GM12891 (cell line): ENCODE measurements around the gene NRP2.

Experiments
- DNase-seq: peaks from one replicate; pipeline ENCODE4 v3.0.0; 2011; ENCODE audit warnings: low spot score; ENCODE audit not compliant: insufficient read length
- FAIRE-seq: peaks from 2 replicates; lab custom pipeline; 2011; peaks lifted over from hg19 to GRCh38; lab: Jason Lieb, UNC
- PAX5 ChIP-seq: IDR thresholded peaks from 2 replicates; pipeline ENCODE4 v1.6.1; 2011; ENCODE audit warnings: low read length, moderate library complexity, mild to moderate bottlenecking; ENCODE audit not compliant: insufficient read depth, severe bottlenecking
- POLR2A ChIP-seq: IDR thresholded peaks from 2 replicates; pipeline ENCODE4 v1.6.1; 2011; ENCODE audit warnings: low read depth, low read length, control low read depth
- POLR2AphosphoS5 ChIP-seq: IDR thresholded peaks from 2 replicates; pipeline ENCODE4 v1.6.1; 2011; ENCODE audit warnings: low read depth, low read length, control low read depth
- POU2F2 ChIP-seq: IDR thresholded peaks from 2 replicates; pipeline ENCODE4 v1.6.1; 2011; ENCODE audit warnings: low read depth, mild to moderate bottlenecking, control low read depth, low read length, moderate library complexity
- SPI1 ChIP-seq: IDR thresholded peaks from 2 replicates; pipeline ENCODE4 v1.6.1; 2011; ENCODE audit warnings: low read depth, low read length, control low read depth
- TAF1 ChIP-seq: IDR thresholded peaks from 2 replicates; pipeline ENCODE4 v1.6.1; 2011; ENCODE audit warnings: low read depth, low read length, control low read depth

The NRP2 gene

GRCh38 chr2:205792908-205793307 is 110.6 kb downstream of the NRP2 start:
- FAIRE-seq (no peak), DNase-seq (no peak)

GRCh38 chr2:205796805-205797313 is 114.6 kb downstream of the NRP2 start:
- TF ChIP-seq POLR2A (no peak), PAX5 (no peak), POLR2AphosphoS5 (no peak), SPI1 (no peak), POU2F2 (no peak), TAF1 (no peak)
- DNase-seq (no peak), FAIRE-seq (no peak)

More at GRCh38 chr2:205792908-205793307, 110.6 kb downstream of the NRP2 start:
- TF ChIP-seq SPI1 (no peak), POLR2A (no peak), PAX5 (no peak), POU2F2 (no peak), TAF1 (no peak), POLR2AphosphoS5 (no peak)

DNA sequence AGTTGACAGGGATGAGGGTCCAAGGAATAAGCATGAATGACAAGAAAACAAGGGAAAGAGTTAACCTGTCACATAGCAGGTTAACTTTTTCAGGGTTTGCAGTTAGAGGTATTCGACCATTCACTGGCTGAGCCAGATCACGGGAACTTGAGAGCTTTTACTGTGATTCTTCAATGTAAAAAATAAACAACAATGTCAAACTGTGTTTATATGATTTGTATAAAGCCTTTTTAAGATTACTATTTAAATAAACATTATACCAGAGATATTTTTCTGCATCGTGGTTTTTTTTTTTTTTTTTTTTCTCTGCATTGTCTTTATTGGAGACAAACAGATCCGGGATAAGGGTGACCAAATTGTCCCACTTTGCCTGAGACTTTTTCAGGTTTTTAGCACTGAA is 115.6 kb downstream of the NRP2 start:
- DNase-seq (no peak), FAIRE-seq (no peak)
- no peak for TF ChIP-seq POLR2A
- TF ChIP-seq PAX5 = no peak
- TF ChIP-seq POLR2AphosphoS5 = no peak
- no peak for TF ChIP-seq SPI1
- no peak for TF ChIP-seq TAF1
- no peak for TF ChIP-seq POU2F2

GRCh38 chr2:205800224-205800623 is 117.9 kb downstream of the NRP2 start:
- TF ChIP-seq POLR2AphosphoS5 (no peak), POU2F2 (no peak), PAX5 (no peak), TAF1 (no peak), SPI1 (no peak), POLR2A (no peak)
- DNase-seq = no peak
- FAIRE-seq = no peak

DNA sequence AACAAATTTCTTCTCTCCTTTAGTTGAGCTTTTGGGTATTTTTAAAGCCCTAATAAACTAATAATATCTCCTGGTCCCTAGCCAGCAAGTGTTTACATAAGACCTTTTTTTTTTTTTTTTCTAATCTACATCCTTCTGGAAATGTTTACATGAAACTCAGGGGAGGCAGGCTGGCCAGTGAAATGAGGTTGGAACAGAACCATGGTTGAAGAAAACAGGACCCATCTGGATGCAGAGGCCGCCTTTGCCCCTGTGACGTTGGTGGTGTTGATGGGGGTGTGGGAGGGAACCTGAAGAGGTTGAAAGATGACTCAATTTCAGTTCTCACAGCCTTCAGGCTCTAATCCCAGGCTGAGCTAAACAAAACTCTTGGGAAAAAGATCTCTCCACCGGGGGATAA is 118.5 kb downstream of the NRP2 start:
- DNase-seq (no peak), FAIRE-seq (no peak)
- TF ChIP-seq SPI1 (no peak), POLR2A (no peak), TAF1 (no peak), POU2F2 (no peak), POLR2AphosphoS5 (no peak), PAX5 (no peak)

GRCh38 chr2:205802065-205802464 is 119.8 kb downstream of the NRP2 start:
- DNase-seq (no peak), FAIRE-seq (no peak)
- no peak for TF ChIP-seq SPI1
- TF ChIP-seq TAF1 = no peak
- no peak for TF ChIP-seq PAX5
- no peak for TF ChIP-seq POLR2A
- no peak for TF ChIP-seq POLR2AphosphoS5
- TF ChIP-seq POU2F2 = no peak

DNA sequence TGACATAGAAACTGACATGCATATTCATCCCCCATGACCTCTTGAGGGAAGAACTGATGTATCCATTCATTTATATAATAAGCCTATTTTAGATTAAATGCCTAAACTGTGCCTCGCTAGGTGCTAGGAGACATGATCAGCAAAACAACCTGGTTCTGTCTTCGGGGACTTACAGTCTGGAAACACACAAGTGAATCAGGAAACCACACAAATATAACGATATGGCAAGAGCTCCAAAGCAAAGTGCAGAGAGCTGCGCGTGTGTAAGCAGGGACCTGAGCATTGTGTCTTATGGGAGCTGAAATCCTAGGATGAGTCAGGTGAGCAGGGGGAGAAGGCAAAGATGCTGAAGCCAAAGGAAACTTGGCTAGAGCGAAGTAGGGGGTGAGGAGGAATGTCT is 120.6 kb downstream of the NRP2 start:
- FAIRE-seq (no peak), DNase-seq (no peak)
- TF ChIP-seq SPI1 (no peak), POLR2A (no peak), POU2F2 (no peak), PAX5 (no peak), TAF1 (no peak), POLR2AphosphoS5 (no peak)

GRCh38 chr2:205803500-205803899 is 121.2 kb downstream of the NRP2 start:
- no peak for TF ChIP-seq TAF1
- TF ChIP-seq PAX5 = no peak
- no peak for TF ChIP-seq POLR2A
- TF ChIP-seq SPI1 = no peak
- no peak for TF ChIP-seq POU2F2
- no peak for TF ChIP-seq POLR2AphosphoS5
- FAIRE-seq (no peak), DNase-seq (no peak)

DNA sequence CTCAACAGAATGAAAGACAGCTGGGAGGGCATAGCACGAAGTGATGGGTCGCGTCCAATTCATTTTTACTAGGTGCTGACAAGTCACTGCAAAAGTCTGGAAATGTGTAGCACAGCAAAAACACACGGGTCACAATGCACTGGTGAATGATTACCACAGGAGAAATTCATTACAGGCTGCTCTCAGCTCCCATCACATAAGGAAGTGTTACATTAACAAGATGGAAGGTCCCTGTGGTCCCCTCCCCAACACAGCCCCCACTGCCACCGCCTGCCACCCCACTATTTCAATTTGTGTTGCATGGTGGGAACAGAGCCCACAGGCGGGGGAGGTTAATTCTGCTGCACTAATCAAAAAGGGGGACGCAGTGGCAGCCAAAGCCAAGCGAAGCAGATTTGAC is 122.8 kb downstream of the NRP2 start:
- DNase-seq (no peak), FAIRE-seq (no peak)
- TF ChIP-seq SPI1 = no peak
- no peak for TF ChIP-seq PAX5
- TF ChIP-seq POLR2AphosphoS5 = no peak
- no peak for TF ChIP-seq POLR2A
- TF ChIP-seq POU2F2 = no peak
- no peak for TF ChIP-seq TAF1

DNA sequence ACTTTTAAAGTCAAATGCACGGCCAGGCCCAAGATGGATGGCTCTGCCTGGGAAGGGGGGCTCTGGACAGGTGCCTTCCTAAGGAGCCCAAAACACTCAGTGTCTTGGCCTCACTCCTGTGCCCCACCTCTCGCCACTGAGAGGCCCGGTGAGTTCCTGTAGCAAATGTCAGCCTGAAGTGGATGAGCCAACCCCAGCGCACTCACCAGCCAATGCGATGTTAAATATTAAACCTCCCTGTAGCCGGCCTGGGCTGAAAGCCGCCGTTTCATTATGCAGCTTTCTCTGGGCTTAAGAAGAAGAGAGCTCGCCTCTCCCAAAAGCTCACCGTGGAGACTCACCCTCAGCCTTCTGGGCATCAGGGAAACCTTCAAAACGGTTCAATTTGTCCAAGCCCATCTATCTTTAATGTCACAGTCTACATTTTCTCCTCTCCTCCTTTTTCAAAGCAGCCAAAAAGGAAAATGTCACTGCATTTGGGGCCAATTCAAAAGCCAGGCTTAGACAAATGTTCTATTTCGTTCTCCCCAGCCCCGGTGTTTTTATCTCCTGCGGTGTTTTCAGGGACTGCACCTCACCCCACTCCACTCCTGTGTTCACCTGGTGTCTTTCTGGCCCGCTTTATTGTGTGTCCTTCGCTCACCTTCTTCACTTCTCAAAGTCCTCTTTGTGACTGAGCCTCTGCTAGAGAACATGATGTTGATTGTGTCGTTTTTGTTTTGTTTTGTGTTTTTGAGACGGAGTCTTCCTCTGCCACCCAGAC is 124.0 kb downstream of the NRP2 start:
- TF ChIP-seq POLR2A (no peak), POU2F2 (no peak), TAF1 (no peak), SPI1 (no peak), PAX5 (no peak), POLR2AphosphoS5 (no peak)
- DNase-seq (no peak), FAIRE-seq (no peak)
